PC-3 (cell line): Measurements from ENCODE around the gene ROR1.

Source experiments
- CTCF ChIP-seq: fragments of 300-600 bp; sonication (generic); conservative IDR thresholded peaks from 2 replicates; pipeline ENCODE4 v1.5.1; 2017; ENCODE audit warnings: antibody characterized with exemption, low read depth, mild to moderate bottlenecking, low read length
- EZH2phosphoT487 ChIP-seq: fragments of 300-600 bp; sonication (generic); IDR thresholded peaks from 2 replicates; pipeline ENCODE4 v1.6.1; 2018; ENCODE audit warnings: mild to moderate bottlenecking, antibody characterized with exemption, low read length, borderline replicate concordance

DNA sequence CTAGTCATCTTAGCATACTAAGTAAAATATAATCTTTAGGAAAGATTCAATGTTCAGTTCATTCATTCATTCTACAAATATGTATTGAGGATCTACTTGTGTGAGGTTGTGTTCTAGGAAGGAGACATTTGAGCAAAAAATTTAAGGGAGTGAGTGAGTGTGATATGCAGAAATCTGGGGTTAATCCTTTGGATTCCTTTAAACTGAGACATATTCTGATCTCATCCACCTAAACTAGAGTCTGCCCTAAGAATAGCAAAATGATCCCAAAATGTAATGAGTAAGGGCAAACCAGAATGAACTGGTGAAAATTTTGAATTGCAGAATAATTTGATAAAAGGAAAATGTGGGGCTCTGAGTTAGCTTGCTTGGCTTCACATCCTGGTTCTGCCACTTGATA lies 438.2 kb downstream of the ROR1 start:
- TF ChIP-seq CTCF (no peak), EZH2phosphoT487 (no peak)
